ENCODE results near the gene HPSE2. TPM values are rescaled to one million over a fixed set of nuclear protein-coding genes. Genes with fewer than 3 reads are reported as not detected.

The HPSE2 gene
- total RNA-seq (2022; extraction: Qiagen RNA extraction; ENCODE audit: low read depth): not detected in 5 replicates

GRCh38 chr10:99235658-99236626, at the start of gene HPSE2:
TSS of gene HPSE2 (minus strand) at chr10:99235852.

DNA sequence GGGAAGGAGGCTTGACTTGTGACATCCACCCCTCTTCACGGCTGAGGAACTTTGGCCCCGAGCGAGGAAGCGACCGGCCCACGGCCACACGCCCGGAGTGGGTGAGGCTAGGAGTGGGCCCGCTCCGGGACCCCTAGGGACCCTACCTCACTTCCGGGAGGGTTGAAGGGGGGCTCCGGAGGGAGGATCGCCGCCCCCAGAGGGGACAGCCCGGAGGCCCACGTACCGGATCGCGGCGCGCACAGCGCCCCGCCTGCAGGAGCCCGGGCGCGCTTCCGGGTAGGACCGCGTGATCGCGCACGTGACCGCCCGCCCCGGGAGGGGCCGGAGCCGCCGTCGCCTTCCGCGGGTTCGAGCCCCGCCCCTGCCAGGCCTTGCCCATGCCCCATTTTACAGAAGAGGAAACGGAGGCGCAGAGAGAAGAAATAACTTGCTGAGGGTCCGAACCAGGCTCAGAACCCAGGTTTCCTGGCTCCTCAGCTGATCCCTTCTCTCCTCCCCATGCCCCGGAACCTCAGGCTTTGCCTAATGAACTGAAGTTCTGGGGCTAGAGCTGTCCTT, 788.9 kb downstream of the HPSE2 start, which contains the start of gene HPS1:
HPS1 (minus strand) TSS at position 275 of the 561 bp plus-strand sequence. CDS start 3,695 bp downstream, outside the sequence.

DNA sequence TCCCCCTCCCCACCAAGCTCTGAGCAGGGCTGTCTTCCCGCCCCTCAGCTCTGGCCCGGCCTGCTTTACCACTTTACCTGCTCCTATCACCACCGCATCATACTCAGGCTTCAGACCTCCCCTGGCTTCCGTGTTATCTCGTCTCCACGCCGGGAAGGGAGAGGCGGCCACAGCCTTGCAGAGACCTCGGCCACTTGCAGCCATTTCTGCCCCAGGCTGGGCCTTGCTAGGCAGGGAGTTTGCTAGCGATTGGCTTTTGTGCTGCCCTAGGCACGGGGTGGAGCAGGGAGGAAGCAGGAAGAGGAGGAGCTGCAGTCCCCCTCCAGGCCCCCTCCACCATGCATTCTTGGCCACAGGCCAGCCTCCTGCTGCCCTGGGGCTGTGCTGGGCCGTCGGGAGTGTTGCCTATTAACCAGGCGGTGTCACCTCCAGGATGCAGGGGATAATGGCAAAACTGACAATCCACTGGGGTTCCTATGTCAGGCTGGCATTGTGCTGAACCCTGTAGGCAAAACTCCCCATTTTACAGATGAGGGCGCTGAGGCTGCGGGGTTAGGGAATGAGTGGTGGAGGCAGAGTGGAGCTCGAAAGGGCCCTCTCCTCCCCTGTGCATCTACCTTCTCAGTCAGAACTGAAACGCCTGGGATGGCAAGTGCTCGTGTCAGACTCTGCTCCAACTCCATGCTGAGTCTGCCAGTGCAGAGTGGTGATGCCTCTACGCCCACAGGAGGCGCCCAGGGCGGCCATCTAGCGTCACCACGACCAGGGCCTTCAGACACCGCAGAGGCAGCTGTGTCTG, 820.5 kb downstream of the HPSE2 start, which contains the start of gene PYROXD2:
PYROXD2 (minus strand) TSS at position 251 of the 799 bp plus-strand sequence; CDS start at position 204, 47 bp downstream.

Other genes starting within 250 kb of the HPSE2 start
- gene CNNM1, start 93.5 kb upstream of the HPSE2 start, total RNA-seq (2022; extraction: Qiagen RNA extraction; ENCODE audit: low read depth): 19.0 to 23.8 TPM (median 22.6 TPM) in 5 replicates
- gene GOT1, start 194.8 kb upstream of the HPSE2 start, total RNA-seq (2022; extraction: Qiagen RNA extraction; ENCODE audit: low read depth): 31.4 to 44.0 TPM (median 36.2 TPM) in 5 replicates

Data from A549 treated with RU486 at 1 μM for 4 hours (cell line).